Measurements from ENCODE around the gene DPYSL3.

The DPYSL3 gene

GRCh38 chr5:147474140-147474539 lies 35.7 kb downstream of the DPYSL3 start:
- H3K9me3 ChIP-seq (ENCODE audit: control insufficient read depth, insufficient read depth, low read length): no peaks in the 10 kb centered on the region
- no CpG with 5 or more reads among the region's 1 CpG for WGBS (ENCODE audit: insufficient coverage, insufficient read length)
- H3K36me3 ChIP-seq (ENCODE audit: control insufficient read depth, insufficient read depth, low read length): no peaks in the 10 kb centered on the region
- H3K27me3 ChIP-seq (ENCODE audit: control insufficient read depth, insufficient read depth, low read length): no peaks in the 10 kb centered on the region
- no peak overlapping the region for H3K4me3 ChIP-seq (ENCODE audit: low read length)
- no peak for DNase-seq (ENCODE audit: low read depth, low spot score)
- H3K27ac ChIP-seq (ENCODE audit: low read length): no peak overlapping the region
- H3K4me1 ChIP-seq (ENCODE audit: control insufficient read depth, insufficient read depth, low read length): no peaks in the 10 kb centered on the region

- H3K36me3 ChIP-seq (ENCODE audit: control insufficient read depth, insufficient read depth, low read length): no peaks in the 10 kb centered on the region
- no peak overlapping the region for H3K27ac ChIP-seq (ENCODE audit: low read length)
- H3K9me3 ChIP-seq (ENCODE audit: control insufficient read depth, insufficient read depth, low read length): no peaks in the 10 kb centered on the region
- no peaks in the 10 kb centered on the region; the same call in 1 of the 2 replicates for H3K4me1 ChIP-seq (ENCODE audit: control insufficient read depth, insufficient read depth, low read length)
- DNase-seq (ENCODE audit: low read depth, low spot score): no peak
- H3K27me3 ChIP-seq (ENCODE audit: control insufficient read depth, insufficient read depth, low read length): no peaks in the 10 kb centered on the region
- no peak overlapping the region for H3K4me3 ChIP-seq (ENCODE audit: low read length)
- no CpG with 5 or more reads among the region's 4 CpGs for WGBS (ENCODE audit: insufficient coverage, insufficient read length)
Measured at GRCh38 chr5:147472664-147473475, 37.0 kb downstream of the DPYSL3 start.

GRCh38 chr5:147467973-147468508 lies 41.8 kb downstream of the DPYSL3 start:
- no peak overlapping the region for H3K27ac ChIP-seq (ENCODE audit: low read length)
- WGBS (ENCODE audit: insufficient coverage, insufficient read length): no CpG with 5 or more reads among the region's 1 CpG
- H3K9me3 ChIP-seq (ENCODE audit: control insufficient read depth, insufficient read depth, low read length): no peaks in the 10 kb centered on the region

GRCh38 chr5:147466360-147466980 lies 43.4 kb downstream of the DPYSL3 start:
- H3K27me3 ChIP-seq (ENCODE audit: control insufficient read depth, insufficient read depth, low read length): no peaks in the 10 kb centered on the region
- no peak for DNase-seq (ENCODE audit: low read depth, low spot score)
- peaks cover 3% of the 10 kb centered on the region for H3K4me1 ChIP-seq (ENCODE audit: control insufficient read depth, insufficient read depth, low read length)
- no peak overlapping the region for H3K4me3 ChIP-seq (ENCODE audit: low read length)
- WGBS (ENCODE audit: insufficient coverage, insufficient read length): no CpG with 5 or more reads among the region's 6 CpGs
- no peaks in the 10 kb centered on the region for H3K36me3 ChIP-seq (ENCODE audit: control insufficient read depth, insufficient read depth, low read length)
- H3K9me3 ChIP-seq (ENCODE audit: control insufficient read depth, insufficient read depth, low read length): no peaks in the 10 kb centered on the region
- no peak overlapping the region for H3K27ac ChIP-seq (ENCODE audit: low read length)

More at GRCh38 chr5:147467973-147468508, 41.8 kb downstream of the DPYSL3 start:
- DNase-seq (ENCODE audit: low read depth, low spot score): no peak
- Histone ChIP-seq H3K27me3 (ENCODE audit: control insufficient read depth, insufficient read depth, low read length) (no peaks in the 10 kb centered on the region), H3K36me3 (ENCODE audit: control insufficient read depth, insufficient read depth, low read length) (no peaks in the 10 kb centered on the region), H3K4me1 (ENCODE audit: control insufficient read depth, insufficient read depth, low read length) (peaks cover 3% of the 10 kb centered on the region), H3K4me3 (ENCODE audit: low read length) (no peak overlapping the region)

GRCh38 chr5:147465747-147466146 lies 44.1 kb downstream of the DPYSL3 start:
- Histone ChIP-seq H3K4me1 (ENCODE audit: control insufficient read depth, insufficient read depth, low read length) (peaks cover 3% of the 10 kb centered on the region), H3K4me3 (ENCODE audit: low read length) (no peak overlapping the region), H3K27ac (ENCODE audit: low read length) (no peak overlapping the region), H3K36me3 (ENCODE audit: control insufficient read depth, insufficient read depth, low read length) (no peaks in the 10 kb centered on the region), H3K27me3 (ENCODE audit: control insufficient read depth, insufficient read depth, low read length) (no peaks in the 10 kb centered on the region), H3K9me3 (ENCODE audit: control insufficient read depth, insufficient read depth, low read length) (no peaks in the 10 kb centered on the region)
- no CpG with 5 or more reads among the region's 3 CpGs for WGBS (ENCODE audit: insufficient coverage, insufficient read length)
- no peak for DNase-seq (ENCODE audit: low read depth, low spot score)

GRCh38 chr5:147464211-147464610 lies 45.7 kb downstream of the DPYSL3 start:
- no peak overlapping the region for H3K27ac ChIP-seq (ENCODE audit: low read length)
- H3K4me3 ChIP-seq (ENCODE audit: low read length): no peak overlapping the region
- no peaks in the 10 kb centered on the region for H3K27me3 ChIP-seq (ENCODE audit: control insufficient read depth, insufficient read depth, low read length)
- H3K9me3 ChIP-seq (ENCODE audit: control insufficient read depth, insufficient read depth, low read length): no peaks in the 10 kb centered on the region
- no CpG with 5 or more reads among the region's 5 CpGs for WGBS (ENCODE audit: insufficient coverage, insufficient read length)
- peaks cover 3% of the 10 kb centered on the region for H3K4me1 ChIP-seq (ENCODE audit: control insufficient read depth, insufficient read depth, low read length)
- peak; percentile 72 for DNase-seq (ENCODE audit: low read depth, low spot score)
- H3K36me3 ChIP-seq (ENCODE audit: control insufficient read depth, insufficient read depth, low read length): no peaks in the 10 kb centered on the region

GRCh38 chr5:147461915-147462314 lies 48.0 kb downstream of the DPYSL3 start:
- H3K4me3 ChIP-seq (ENCODE audit: low read length): no peak overlapping the region
- no peak overlapping the region for H3K27ac ChIP-seq (ENCODE audit: low read length)
- no peak for DNase-seq (ENCODE audit: low read depth, low spot score)
- H3K27me3 ChIP-seq (ENCODE audit: control insufficient read depth, insufficient read depth, low read length): no peaks in the 10 kb centered on the region
- WGBS (ENCODE audit: insufficient coverage, insufficient read length): no CpG with 5 or more reads among the region's 1 CpG
- H3K9me3 ChIP-seq (ENCODE audit: control insufficient read depth, insufficient read depth, low read length): no peaks in the 10 kb centered on the region
- peaks cover 3% of the 10 kb centered on the region; the same call in 1 of the 2 replicates for H3K4me1 ChIP-seq (ENCODE audit: control insufficient read depth, insufficient read depth, low read length)
- H3K36me3 ChIP-seq (ENCODE audit: control insufficient read depth, insufficient read depth, low read length): no peaks in the 10 kb centered on the region

GRCh38 chr5:147460380-147460779 lies 49.5 kb downstream of the DPYSL3 start:
- Histone ChIP-seq H3K9me3 (ENCODE audit: control insufficient read depth, insufficient read depth, low read length) (no peaks in the 10 kb centered on the region), H3K4me3 (ENCODE audit: low read length) (no peak overlapping the region), H3K27me3 (ENCODE audit: control insufficient read depth, insufficient read depth, low read length) (no peaks in the 10 kb centered on the region), H3K27ac (ENCODE audit: low read length) (no peak overlapping the region), H3K4me1 (ENCODE audit: control insufficient read depth, insufficient read depth, low read length) (peaks cover 1% of the 10 kb centered on the region; the same call in 1 of the 2 replicates), H3K36me3 (ENCODE audit: control insufficient read depth, insufficient read depth, low read length) (no peaks in the 10 kb centered on the region)
- no CpG with 5 or more reads among the region's 2 CpGs for WGBS (ENCODE audit: insufficient coverage, insufficient read length)
- DNase-seq (ENCODE audit: low read depth, low spot score): no peak

- no peak overlapping the region for H3K4me3 ChIP-seq (ENCODE audit: low read length)
- no peaks in the 10 kb centered on the region; the same call in 1 of the 2 replicates for H3K4me1 ChIP-seq (ENCODE audit: control insufficient read depth, insufficient read depth, low read length)
- no peaks in the 10 kb centered on the region for H3K27me3 ChIP-seq (ENCODE audit: control insufficient read depth, insufficient read depth, low read length)
- no peaks in the 10 kb centered on the region for H3K9me3 ChIP-seq (ENCODE audit: control insufficient read depth, insufficient read depth, low read length)
- no peaks in the 10 kb centered on the region for H3K36me3 ChIP-seq (ENCODE audit: control insufficient read depth, insufficient read depth, low read length)
- H3K27ac ChIP-seq (ENCODE audit: low read length): no peak overlapping the region
- WGBS (ENCODE audit: insufficient coverage, insufficient read length): no CpG with 5 or more reads among the region's 3 CpGs
- DNase-seq (ENCODE audit: low read depth, low spot score): no peak
Measured at GRCh38 chr5:147458581-147458980, 51.3 kb downstream of the DPYSL3 start.

GRCh38 chr5:147455822-147456450 lies 53.9 kb downstream of the DPYSL3 start:
- Histone ChIP-seq H3K9me3 (ENCODE audit: control insufficient read depth, insufficient read depth, low read length) (no peaks in the 10 kb centered on the region), H3K4me3 (ENCODE audit: low read length) (no peak overlapping the region), H3K27me3 (ENCODE audit: control insufficient read depth, insufficient read depth, low read length) (no peaks in the 10 kb centered on the region), H3K4me1 (ENCODE audit: control insufficient read depth, insufficient read depth, low read length) (no peaks in the 10 kb centered on the region; the same call in 1 of the 2 replicates), H3K27ac (ENCODE audit: low read length) (no peak overlapping the region), H3K36me3 (ENCODE audit: control insufficient read depth, insufficient read depth, low read length) (no peaks in the 10 kb centered on the region)
- DNase-seq (ENCODE audit: low read depth, low spot score): no peak
- WGBS (ENCODE audit: insufficient coverage, insufficient read length): no CpG with 5 or more reads among the region's 1 CpG

All from iPS DF 6.9 (cell line).